AG04449 (cell line): ENCODE results near the gene USP3.

Experiments used
- CTCF ChIA-PET: fragments of 350-600 bp; formaldehyde crosslinking; extraction: SDS; loops from one replicate; lab custom pipeline; 2021; ENCODE audit warnings: antibody characterized with exemption; lab: Yijun Ruan, JAX
- POLR2A ChIA-PET: fragments of 400-600, 350-600 bp; formaldehyde crosslinking; extraction: SDS; loops from one replicate; lab custom pipeline; 2020; ENCODE audit warnings: antibody characterized with exemption, inconsistent platforms; lab: Yijun Ruan, JAX
- DNase-seq: peaks from one replicate; pipeline ENCODE4 v3.0.0-alpha.2; 2010; ENCODE audit warnings: low read depth, low spot score
- H3K4me3 ChIP-seq: 2 replicates; pipeline ENCODE4 v1.5.1; 2011; ENCODE audit warnings: low read depth, mild to moderate bottlenecking, control low read depth, low read length
- CTCF ChIP-seq: IDR thresholded peaks from one replicate; pipeline ENCODE4 v1.5.1; 2011; ENCODE audit warnings: mild to moderate bottlenecking, moderate library complexity, low read length, control low read depth, inconsistent platforms; ENCODE audit not compliant: insufficient read depth; ENCODE audit errors: missing control alignments

USP3 gene

GRCh38 chr15:63480441-63480821, 24.0 kb upstream of the USP3 start:
- DNase-seq, result no peak
- no peak for TF ChIP-seq CTCF
- H3K4me3 ChIP-seq, result no peak overlapping the region
- ChIA-PET POLR2A (no interaction called here), CTCF (interaction anchor here (1.4 to 7.4 kb wide), 3 partner anchors 13 to 23 kb away, joined by 3 to 59 read pairs (median 12); no protein-coding TSS in a partner anchor)

GRCh38 chr15:63481105-63481810, 23.1 kb upstream of the USP3 start:
- H3K4me3 ChIP-seq, result no peak overlapping the region
- DNase-seq, result no peak
- CTCF ChIA-PET, result interaction anchor here (3.5 to 7.4 kb wide), 2 partner anchors 12 to 193 kb away, joined by 14 to 59 read pairs; no protein-coding TSS in a partner anchor
- TF ChIP-seq CTCF, result no peak
- POLR2A ChIA-PET, result no interaction called here

- CTCF ChIA-PET, result interaction anchor here (1.1 to 7.4 kb wide), 5 partner anchors 11 to 195 kb away, joined by 3 to 59 read pairs (median 14); no protein-coding TSS in a partner anchor
- no peak for TF ChIP-seq CTCF
- POLR2A ChIA-PET, result no interaction called here
These were observed 21.5 kb upstream of the USP3 start for GRCh38 chr15:63482874-63483323.

GRCh38 chr15:63483521-63484371, 20.6 kb upstream of the USP3 start:
- no peak overlapping the region for H3K4me3 ChIP-seq
- no peak for TF ChIP-seq CTCF
- POLR2A ChIA-PET, result no interaction called here
- DNase-seq, result no peak
- CTCF ChIA-PET, result interaction anchor here (0.7 to 7.4 kb wide), 7 partner anchors 9 to 196 kb away, joined by 3 to 59 read pairs (median 13); no protein-coding TSS in a partner anchor

More at GRCh38 chr15:63482874-63483323, 21.5 kb upstream of the USP3 start:
- no peak for DNase-seq
- H3K4me3 ChIP-seq, result no peak overlapping the region

- ChIA-PET CTCF (interaction anchor here (0.9 to 7.4 kb wide), 5 partner anchors 9 to 196 kb away, joined by 3 to 59 read pairs (median 14); no protein-coding TSS in a partner anchor), POLR2A (no interaction called here)
- no peak for TF ChIP-seq CTCF
- DNase-seq, result no peak
- no peak overlapping the region for H3K4me3 ChIP-seq
These were observed 19.8 kb upstream of the USP3 start for GRCh38 chr15:63484433-63485186.
